GM12875 (cell line): Measurements from ENCODE around the gene EIF4G1.

Source experiments
- H3K4me3 ChIP-seq: one replicate; pipeline ENCODE4 v1.5.1; 2011; ENCODE audit warnings: low read depth, low read length, control low read depth
- TF ChIP-seq, protein P1 (sequence below): IDR thresholded peaks from 2 replicates; pipeline ENCODE4 v1.5.1; 2011; ENCODE audit warnings: low read depth, mild to moderate bottlenecking, control low read depth, inconsistent platforms, low read length, moderate library complexity, borderline replicate concordance; ENCODE audit not compliant: insufficient read depth

Gene EIF4G1

DNA sequence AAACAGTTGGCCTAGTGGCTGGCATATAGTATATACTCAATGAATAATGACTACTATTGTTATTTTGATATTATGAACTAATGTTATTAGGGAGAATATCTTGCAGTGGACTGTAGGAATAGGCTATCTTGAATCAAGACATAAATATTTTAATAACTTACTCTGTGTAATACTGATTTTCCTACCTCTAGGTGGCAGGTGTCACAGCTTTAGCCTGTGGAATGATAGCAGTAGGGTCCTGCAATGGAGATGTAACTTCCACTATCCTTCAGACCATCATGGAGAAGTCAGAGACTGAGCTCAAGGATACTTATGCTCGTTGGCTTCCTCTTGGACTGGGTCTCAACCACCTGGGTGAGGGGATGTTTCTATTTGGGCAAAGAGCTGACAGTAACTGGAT is 8.8 kb upstream of the EIF4G1 start:
- no peak overlapping the region for H3K4me3 ChIP-seq
- TF ChIP-seq, protein P1, sequence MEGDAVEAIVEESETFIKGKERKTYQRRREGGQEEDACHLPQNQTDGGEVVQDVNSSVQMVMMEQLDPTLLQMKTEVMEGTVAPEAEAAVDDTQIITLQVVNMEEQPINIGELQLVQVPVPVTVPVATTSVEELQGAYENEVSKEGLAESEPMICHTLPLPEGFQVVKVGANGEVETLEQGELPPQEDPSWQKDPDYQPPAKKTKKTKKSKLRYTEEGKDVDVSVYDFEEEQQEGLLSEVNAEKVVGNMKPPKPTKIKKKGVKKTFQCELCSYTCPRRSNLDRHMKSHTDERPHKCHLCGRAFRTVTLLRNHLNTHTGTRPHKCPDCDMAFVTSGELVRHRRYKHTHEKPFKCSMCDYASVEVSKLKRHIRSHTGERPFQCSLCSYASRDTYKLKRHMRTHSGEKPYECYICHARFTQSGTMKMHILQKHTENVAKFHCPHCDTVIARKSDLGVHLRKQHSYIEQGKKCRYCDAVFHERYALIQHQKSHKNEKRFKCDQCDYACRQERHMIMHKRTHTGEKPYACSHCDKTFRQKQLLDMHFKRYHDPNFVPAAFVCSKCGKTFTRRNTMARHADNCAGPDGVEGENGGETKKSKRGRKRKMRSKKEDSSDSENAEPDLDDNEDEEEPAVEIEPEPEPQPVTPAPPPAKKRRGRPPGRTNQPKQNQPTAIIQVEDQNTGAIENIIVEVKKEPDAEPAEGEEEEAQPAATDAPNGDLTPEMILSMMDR, result peak; percentile 20; the same call in 1 of the 2 replicates

DNA sequence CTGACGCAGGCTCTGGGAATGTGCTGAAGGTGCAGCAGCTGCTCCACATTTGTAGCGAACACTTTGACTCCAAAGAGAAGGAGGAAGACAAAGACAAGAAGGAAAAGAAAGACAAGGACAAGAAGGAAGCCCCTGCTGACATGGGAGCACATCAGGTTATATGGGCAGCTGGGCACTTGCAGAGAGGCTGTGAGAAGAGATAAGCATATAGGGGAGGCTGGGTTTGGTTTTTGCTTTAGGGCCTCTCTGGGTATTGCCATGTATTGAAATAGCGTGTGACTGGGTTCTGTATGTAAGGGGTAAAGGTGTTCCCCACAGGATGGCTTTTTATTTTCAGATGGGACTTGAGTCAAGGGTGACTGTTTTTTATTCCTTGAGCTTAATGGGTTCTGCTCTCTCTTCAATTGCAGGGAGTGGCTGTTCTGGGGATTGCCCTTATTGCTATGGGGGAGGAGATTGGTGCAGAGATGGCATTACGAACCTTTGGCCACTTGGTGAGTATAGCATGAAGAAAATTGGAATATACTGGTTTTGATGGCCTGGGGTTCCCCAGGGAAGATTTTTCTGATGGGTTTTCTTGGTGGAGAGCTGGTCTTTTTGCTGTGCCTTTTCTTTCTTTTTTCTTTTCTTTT is 7.9 kb upstream of the EIF4G1 start:
- TF ChIP-seq, protein P1, result no peak
- H3K4me3 ChIP-seq, result no peak overlapping the region

DNA sequence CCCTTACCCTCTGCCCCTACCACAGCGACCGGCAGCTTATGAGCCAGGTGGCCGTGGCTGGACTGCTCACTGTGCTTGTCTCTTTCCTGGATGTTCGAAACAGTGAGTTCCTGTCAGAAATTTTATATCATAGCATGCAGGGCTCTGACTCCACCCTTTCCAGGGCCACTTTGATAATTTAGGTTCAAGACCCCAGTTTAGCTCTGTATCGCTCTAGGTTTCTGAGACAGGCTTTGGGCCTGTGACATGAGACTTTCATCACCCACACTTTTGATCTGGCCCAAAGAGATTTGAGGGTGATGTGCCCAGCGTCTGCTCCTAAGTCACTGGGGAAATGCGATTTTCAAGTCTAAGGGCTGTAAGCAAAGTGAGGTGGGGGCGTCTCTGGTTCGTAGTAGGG is 6.5 kb upstream of the EIF4G1 start:
- no peak overlapping the region for H3K4me3 ChIP-seq

DNA sequence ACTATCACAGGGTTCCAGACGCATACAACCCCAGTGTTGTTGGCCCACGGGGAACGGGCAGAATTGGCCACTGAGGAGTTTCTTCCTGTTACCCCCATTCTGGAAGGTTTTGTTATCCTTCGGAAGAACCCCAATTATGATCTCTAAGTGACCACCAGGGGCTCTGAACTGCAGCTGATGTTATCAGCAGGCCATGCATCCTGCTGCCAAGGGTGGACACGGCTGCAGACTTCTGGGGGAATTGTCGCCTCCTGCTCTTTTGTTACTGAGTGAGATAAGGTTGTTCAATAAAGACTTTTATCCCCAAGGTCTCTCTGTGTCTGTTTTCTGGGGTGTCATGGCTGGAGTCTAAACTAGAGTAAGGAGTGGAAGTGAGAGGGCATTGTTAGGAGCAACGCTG is 5.7 kb upstream of the EIF4G1 start:
- H3K4me3 ChIP-seq, result no peak overlapping the region

More for the DNA sequence above, 6.5 kb upstream of the EIF4G1 start:
- TF ChIP-seq, protein P1, result no peak

DNA sequence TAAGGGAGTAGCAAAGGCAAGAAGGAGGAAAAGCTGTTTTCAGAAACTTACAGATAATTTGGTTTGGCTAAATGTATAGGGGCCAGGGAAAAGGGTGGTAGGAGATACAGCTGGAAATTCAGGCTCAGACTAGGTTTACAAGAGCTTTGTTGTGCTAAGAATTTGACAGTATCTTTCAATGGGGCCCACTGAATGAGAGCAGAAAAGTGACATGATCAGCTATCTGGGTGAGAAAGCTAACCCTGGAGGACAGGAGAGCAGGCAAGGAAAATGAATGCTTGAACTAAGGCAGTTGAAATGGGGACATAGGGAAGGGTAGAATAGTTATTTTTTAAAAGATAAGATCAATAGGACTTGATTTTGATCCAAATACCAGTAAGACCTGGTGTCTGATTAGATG is 2.8 kb upstream of the EIF4G1 start:
- TF ChIP-seq, protein P1, result no peak
- H3K4me3 ChIP-seq, result no peak overlapping the region

More for the DNA sequence above, 5.7 kb upstream of the EIF4G1 start:
- TF ChIP-seq, protein P1, result no peak

DNA sequence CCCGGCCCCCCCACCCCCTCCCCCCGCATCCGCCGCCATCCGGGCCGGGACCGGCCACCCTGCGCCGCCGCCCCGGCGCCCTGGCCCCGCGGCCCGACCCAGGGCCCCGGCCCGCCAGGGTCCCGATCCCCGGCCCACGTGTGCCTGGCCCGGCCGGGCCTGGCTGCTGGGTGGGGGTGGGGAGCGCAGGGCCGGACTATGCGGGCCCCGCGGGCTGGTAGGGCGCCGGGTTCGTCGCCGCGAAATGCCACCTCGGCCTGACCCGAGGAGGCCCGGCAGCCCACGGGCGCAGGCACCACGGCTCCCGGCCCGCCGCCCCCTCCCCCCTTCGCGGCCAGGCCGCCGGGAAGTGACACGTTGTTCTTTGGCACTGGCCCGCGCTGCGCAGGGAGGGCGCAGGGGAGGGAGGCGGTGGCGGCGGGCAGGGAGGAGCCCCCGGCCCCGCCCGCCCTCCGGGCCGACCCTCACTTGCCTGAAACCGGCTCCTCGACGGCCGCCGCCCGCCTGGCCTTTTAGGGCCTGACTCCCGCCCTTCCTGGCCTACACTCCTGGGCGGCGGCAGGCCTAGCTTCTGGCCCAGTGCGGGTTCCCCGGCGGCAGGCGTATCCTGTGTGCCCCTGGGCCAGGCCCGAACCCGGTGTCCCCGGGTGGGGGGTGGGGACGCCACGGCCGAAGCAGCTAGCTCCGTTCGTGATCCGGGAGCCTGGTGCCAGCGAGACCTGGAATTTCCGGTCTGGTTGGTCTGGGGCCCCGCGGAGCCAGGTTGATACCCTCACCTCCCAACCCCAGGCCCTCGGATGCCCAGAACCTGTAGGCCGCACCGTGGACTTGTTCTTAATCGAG is 515 bp downstream of the EIF4G1 start:
- TF ChIP-seq, protein P1, result no peak
- peak overlapping the region; percentile 88 for H3K4me3 ChIP-seq

DNA sequence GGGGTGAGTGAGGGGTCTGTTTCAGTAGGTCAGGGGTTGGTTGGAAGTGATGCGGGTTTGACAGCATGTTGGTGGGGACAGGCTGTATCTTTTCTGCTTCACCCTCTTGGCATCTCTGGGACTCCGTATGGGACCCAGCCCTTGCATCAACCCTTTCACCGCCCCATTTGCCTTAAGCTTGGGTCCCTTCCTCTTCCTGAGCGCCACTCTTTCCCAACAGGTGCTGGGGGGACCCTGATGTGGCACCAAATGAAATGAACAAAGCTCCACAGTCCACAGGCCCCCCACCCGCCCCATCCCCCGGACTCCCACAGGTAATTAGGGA is 1.1 kb downstream of the EIF4G1 start:
- TF ChIP-seq, protein P1, result no peak
- peak overlapping the region; percentile 88 for H3K4me3 ChIP-seq
